Left renal cortex interstitium (tissue), 4 donors: Measurements from ENCODE around the gene AKAP5. TPM values are rescaled to one million over a fixed set of nuclear protein-coding genes. Genes with fewer than 3 reads are reported as not detected.
A peak's percentile ranks its signal among the peaks of the same experiment; 100 is the strongest.

ENCODE experiments used
- DNase-seq, 4 donors: peaks; one replicate each; pipeline ENCODE4 v3.0.0-alpha.2; 2013; ENCODE audit warnings: low read depth in 4 of 4, low spot score in 2 of 4, missing footprints in 1 of 4
- polyA plus RNA-seq, 4 donors: library from polyadenylated mRNA; unstranded; fragments of 120-200 nt; gene quantifications; one replicate each; pipeline ENCODE4 v1.2.1, GENCODE V29; 2013; ENCODE audit not compliant: insufficient read length in 4 of 4

Gene AKAP5, protein sequence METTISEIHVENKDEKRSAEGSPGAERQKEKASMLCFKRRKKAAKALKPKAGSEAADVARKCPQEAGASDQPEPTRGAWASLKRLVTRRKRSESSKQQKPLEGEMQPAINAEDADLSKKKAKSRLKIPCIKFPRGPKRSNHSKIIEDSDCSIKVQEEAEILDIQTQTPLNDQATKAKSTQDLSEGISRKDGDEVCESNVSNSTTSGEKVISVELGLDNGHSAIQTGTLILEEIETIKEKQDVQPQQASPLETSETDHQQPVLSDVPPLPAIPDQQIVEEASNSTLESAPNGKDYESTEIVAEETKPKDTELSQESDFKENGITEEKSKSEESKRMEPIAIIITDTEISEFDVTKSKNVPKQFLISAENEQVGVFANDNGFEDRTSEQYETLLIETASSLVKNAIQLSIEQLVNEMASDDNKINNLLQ
- 1 to 10 TPM; 5.6 to 7.9 (median 6.6) TPM for polyA plus RNA-seq

DNA sequence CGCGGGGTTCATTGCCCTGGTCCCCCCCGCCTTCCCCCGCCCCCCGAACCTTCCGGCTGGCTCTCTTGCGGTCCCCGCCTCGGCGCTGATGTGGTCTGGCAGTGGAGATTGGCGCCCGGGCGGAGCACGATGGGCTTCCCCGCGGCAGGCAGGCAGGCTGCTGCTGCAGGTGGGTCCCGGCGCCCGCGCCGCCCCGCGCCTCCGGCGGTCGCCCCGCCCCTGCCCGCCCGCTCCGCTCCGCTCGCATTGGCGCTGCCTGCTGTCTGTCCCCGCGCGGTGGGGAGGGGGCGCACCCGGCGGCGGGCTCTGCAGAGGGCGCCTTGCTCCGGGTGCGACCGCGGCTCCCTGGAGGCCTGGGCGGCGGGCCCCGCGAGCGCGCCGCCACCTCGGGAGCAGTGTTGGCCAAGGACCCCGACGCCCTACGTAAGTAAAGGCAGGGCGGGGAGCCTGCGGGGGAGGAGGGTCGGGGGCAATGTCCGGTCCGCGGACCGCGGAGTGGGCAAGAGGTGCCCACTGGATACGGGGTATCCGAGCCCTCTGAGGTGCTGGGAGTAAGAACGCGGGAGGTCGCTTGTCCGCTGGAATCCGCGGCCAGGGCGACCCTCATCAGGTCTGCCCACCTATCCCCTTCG lies at the start of gene AKAP5:
Gene AKAP5 (plus strand): TSS at position 309 of the 632 bp plus-strand sequence. CDS start 2,896 bp downstream, outside the sequence.
- peak in 2 of 4 donors; percentile 41 to 53 for DNase-seq

DNA sequence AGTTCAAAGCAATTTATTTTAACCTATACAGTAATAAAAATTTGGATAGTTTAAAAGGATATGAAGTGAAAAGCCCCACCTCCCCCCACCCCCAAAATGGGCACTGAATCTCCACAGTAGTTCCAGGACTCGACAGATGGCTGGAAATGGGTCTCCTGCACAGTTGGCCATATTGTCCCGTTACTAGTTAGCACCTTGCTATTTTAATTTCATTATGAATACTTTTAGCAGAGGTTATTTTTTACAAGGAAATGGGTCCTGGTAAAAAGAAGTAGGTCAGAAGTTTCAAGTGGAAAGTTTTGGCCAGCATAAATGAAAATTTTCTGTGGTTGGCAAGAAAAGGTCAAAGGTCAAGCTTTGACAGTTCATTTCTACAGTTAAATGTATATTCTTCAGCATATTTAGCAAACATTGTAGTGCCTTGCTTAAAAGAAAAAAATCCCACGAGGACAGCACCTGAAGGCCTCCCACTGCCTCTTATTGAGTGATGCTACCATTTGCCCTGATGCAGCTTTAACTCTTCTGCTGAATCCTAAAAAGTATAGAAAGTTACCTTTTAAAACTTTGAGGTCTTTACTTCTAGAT lies 48.9 kb upstream of the AKAP5 start:
- DNase-seq: no peak

DNA sequence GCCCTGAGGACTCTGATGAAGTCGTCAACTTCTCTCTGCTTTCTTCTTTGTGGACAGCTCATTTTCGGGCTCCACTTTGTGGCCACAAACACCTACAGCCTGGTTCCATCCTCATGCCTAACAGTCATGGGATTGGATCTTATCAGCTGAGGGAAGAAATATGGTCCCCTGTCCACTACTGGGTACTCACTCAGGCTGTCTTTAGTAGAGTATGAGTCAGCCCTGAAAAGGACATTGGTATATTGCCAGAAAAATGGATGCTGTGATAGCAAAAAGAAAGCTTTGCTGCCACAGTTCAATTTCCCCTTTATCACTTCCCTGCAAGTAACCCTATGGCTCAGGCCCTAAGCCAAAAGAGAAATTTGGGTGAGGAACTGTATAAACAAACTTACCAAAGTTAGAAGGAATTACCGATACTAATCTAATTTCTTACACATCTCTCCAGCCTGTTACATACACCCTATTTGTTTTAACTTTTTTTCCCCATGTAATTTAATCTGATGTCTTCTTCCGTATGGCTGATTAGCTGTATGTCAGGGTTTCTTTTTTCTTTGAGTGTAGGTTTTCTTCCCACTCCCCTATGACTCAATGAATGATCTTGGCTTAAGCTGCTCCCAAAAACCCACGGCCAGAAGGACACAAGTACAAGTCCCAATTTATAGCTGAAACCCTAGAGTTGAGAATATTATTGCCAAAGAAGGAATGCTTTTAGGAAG lies 48.1 kb upstream of the AKAP5 start:
- DNase-seq: no peak

DNA sequence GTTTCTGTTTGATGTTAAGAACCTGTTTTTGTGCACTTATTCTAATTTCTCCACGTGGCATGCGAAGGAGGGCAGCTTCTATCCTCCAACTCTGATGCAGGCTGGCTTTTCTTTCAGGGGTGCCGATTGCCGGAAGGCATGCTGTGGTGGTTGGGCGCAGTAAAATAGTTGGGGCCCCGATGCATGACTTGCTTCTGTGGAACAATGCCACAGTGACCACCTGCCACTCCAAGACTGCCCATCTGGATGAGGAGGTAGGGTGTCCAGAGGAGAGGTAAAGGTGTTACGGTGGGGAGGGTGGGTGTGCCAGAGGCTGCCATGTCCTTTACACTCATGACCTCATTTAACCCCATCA lies 47.6 kb upstream of the AKAP5 start:
- no peak for DNase-seq

DNA sequence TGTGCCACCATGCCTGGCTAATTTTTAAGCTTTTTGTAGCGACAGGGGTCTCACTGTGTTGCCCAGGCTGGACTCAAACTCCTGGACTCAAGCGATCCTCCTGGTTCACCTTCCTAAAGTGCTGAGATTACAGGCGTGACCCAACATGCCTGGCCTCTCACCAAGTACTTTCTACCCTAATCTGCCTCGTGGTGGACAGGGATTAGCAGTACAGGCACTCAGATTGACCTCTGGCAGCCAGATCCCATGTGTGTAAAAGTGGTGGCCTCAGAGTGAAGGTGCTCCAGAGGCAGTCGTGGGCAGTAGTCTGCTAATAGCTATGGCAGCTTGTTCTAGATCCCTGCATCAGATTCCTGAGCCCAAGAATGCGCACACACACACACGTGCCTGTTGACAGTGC lies 46.3 kb upstream of the AKAP5 start:
- DNase-seq: no peak

DNA sequence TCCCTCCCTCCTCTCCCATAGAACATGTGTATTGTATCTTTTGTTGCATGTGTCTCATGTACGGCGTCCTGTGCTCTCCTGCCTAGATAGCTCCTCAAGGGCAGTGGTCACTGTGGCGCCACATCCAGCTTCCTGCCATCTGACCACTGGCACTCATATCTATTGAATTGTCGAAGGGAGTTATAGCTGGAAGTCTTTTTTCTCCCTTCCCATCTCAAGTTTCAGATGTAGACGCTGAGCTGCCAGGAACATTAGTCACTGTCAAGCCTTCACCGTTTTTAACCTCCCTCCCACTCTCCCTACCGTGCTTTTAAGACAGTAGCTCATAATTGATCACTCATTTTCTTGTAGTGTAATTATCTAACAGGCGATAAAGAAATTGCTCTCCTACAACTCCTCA lies 44.1 kb upstream of the AKAP5 start:
- DNase-seq: peak in 1 of 4 donors; percentile 28

DNA sequence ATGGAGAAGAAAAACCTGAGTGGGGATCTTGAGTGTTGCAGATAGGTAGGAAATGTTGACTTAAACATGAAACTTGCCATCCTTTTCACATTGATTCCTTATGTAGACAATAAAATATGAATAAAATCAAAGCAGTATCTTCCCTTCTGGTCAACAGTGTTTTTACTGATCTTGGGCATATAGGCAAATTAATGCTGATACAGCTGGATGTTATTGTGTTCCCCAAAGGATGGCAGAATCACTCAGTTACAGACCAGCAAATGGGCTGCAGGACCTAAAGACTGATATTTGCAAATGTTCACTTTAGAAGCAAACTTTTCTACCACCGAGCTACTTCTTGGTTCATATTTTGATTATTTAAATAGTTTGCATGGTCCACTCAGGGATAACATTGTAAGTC lies 43.3 kb upstream of the AKAP5 start:
- DNase-seq: no peak

DNA sequence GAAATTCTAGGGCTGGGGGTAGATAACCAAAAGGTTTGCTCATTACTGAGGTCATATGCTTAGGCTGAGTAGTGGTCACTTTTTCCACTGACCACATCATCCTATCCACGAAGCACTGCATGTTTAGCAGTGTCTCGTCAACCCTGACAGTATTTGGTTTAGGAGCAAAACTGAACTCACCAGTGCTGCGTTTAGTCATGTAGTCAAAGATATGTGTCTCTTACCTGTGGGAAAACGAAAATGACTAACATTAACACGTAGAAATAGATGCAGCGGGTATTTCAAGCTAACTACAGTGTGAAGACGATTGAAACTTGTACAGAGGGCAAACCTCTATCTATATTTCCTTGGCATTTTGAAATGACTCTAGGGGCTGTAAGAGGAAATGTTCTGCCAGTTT lies 42.5 kb upstream of the AKAP5 start:
- DNase-seq: no peak

DNA sequence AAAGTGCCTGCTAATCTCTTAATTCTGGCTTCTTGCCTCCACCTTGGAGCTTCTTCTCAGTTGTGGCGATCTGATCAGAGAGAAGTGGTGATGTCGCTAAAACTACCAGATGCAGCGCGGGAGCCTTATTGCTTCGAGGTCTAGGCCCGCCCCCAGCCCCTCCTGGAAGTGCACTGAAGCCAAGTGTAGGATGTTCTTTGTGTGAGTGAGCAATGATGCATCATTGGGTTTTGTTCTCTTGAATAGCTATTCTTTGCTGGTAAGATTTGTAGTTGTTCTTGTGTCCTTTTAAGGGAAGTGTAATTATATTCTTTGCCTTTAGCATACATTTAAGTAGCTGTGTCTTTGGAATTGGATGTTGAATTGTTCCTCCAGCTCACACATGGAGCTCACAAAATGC lies 41.3 kb upstream of the AKAP5 start:
- DNase-seq: no peak

DNA sequence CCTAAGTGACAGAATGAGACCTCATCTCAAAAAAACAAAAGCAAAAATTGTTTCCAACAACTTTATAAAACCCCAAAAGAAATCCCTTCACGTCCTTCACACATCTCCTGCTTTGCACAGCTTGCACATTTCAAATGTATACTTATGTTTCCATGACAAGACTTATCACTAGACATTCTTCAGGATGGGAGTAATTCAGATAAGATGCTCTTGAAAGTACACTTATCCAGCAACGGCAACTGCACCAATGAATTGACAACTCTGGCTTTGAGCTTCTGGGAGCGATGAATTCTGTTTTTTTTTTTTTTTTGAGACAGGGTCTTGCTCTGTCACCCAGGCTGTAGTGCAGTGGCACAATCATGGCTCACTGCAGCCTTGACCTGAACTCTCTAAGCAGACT lies 30.8 kb upstream of the AKAP5 start:
- DNase-seq: no peak

DNA sequence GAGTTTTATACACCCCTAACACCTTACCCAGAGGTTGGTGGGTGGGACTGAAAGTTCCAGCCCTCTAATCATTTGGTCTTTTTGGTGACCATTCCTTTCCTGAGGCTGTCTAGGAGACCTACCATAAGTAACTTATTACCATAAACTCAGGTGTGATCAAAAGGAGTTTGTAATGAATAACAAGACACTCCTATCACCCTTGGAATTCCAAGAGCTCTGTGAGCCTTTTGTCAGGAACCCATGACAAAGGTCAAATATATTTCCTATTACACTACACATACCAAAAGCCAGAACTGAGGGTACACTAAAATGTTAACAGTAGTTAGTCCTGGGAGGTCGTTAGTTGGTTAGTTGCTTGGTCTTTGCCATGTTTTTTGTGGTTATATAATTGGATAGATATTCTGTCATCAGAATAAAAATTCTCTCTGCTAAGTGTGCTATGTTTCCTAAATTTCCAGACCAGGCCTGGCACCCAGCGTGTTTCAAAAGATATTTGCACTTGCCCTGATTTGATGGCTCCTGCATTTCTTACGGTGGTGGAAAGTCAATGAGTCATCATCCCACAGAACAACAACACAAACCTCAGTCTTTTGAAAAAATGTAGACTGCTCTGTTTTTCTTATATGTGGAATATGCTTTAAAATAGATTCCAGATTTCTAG lies 27.0 kb upstream of the AKAP5 start:
- peak in 1 of 4 donors; percentile 14 for DNase-seq

DNA sequence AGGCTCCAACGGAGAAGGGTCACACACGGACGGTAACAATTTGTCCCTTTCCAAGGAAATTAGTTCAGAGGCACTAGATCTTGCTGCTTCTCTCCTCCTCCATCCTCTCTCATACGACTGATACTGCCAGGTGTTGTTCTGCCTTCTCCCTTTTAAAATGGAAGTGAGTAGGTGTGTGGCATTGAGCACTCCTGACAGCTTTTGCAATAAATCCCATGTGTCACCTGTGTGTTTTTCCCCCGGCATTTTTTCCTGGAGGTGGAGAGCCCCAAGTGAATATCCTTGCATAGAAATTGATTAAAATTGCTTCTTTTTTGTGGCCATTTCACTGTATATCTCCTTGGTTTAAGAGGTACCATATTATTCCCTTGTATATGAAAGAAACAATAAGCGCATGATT lies 26.2 kb upstream of the AKAP5 start:
- no peak for DNase-seq

DNA sequence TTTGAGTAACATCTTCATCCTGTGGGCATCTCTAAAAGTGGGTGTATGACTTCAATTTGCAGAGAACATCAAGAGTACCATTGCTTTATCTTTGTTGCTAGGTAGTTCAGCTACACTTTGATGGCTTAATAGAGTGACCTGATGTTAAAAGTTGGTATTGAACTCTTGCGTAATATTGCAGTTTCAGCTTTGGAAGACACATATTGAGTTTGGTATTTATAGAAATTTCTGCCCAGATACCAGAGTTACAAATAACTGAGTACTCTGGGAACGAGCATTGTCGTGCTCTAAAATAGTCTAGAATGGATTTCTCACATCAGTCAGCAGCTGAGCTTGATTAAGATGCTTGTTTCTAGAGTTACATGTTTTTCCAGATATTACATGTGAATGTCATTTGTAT lies 24.8 kb upstream of the AKAP5 start:
- DNase-seq: no peak

DNA sequence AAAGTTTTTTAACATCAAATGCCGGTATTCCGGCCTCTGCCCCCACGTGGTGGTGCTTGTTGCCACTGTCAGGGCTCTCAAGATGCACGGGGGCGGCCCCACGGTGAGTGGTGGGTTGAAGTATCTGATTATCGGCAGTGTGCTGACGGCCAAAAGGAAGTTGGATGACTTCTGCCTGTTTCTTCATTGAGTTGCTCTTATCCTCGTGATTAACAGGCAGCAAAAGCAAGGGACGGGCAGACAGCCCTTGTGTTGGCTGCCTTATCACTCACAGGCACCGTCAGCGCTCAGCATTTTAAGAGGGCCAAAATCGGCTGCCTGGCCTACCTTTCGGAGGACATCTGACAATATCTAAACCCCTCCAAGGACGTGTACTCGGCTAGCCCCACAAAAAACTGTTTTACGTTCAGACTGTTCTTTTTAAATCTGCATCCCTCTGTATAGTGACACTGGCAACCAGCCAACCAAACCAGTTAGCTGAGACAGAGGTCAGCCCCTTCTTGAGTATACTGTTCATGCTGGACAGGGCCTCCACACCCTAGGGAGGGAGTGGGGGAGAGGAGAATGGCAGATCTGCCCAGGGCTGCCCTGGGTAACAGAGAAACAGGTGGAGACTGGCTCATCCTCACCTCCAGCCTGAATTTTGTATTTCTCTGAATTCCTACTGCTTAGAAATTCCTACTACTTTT lies 22.9 kb upstream of the AKAP5 start:
- peak in 2 of 4 donors; percentile 34 for DNase-seq

DNA sequence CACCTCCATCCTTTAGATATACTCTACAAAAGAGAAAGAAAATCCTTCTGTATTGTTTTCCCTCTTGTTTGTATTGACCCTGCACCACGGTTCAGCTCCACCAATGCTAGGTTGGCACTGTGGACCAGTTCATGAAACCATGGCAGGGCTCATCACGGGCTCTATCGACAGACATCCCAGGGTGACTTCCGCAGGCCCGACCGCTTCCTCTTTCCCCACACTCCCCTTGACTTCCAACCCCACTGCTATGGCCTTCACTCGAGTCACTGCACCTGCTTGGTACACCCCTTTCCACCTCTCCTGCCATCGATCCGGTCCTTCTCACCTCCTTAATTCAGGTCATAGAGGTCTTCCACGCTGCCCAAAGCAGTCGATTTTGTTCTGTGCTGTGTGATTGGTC lies 21.2 kb upstream of the AKAP5 start:
- DNase-seq: no peak

DNA sequence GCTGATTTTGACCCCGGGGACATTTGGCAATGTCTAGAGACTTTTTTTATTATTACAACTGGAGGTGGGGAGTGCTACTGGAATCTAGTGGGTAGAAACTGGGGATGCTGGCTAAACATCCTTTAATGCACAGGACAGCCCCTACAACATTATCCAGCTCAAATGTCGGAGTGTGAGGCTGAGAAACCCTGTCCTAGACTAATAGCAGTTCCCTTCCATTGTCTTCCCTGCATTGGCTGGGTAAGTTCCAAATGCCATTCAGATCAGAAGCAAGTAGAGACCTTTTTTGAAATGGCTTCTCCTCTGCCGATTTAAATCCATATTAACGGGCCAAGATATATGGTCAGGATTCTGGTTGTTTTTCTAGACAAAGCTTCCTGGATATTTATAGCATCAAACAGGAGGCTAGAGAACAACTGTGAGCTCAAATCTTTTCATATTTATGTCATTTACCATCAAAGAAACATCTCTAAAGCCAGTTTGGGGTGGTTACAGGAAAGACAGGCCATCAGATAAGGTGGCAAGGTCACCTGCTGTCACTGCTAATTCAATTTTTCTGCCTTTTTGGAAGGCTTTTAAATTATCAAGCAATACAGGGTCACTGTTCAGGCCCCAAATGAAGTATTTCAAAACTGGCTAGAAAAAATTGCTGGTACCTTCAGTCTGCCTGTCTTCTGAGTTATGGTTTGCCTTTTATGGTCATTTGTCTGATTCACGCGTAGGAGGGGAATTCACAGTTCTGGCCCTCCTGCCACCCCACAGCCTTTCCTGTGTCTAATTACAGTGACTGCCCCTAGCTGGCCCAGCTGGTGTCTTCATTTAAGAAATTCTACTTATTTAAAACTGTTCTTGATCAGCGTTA lies 20.1 kb upstream of the AKAP5 start:
- peak in 1 of 4 donors; percentile 34 for DNase-seq

DNA sequence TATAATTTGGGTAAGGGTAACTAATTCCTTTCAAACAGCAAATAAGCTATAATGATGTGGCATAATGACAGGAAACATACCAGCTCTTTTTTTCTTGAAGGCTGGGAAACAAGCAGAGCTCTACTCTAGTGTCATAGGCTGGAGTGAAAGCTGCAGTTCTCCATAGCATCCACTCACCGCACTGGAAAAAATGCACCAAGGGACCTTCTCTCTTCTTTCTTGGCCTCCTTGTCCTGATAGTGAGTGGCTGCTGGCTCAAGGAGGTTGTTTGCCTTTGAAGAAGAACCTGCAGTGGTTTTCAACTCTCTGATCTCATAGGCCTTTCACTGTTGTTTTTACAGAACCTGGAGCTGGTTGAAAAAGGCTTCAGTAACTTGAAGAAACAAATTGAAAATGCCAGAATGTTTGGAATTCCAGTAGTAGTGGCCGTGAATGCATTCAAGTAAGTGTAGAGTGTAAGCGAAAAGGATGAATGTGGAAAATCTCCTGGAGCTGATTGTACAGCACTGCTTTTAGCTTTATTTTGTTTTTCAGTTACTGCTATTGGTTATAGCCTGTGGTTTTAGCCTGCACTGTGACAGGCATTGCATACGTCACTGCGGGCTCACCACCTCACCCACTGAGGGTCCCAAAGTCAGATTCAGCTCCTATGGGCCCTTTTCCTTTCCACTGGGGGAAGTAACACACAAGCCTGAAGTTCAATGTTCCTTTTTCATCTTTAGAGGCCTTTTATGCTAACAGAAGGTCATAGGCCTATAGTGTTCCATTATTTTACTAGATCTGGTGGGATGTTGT lies 17.2 kb upstream of the AKAP5 start:
- DNase-seq: no peak

DNA sequence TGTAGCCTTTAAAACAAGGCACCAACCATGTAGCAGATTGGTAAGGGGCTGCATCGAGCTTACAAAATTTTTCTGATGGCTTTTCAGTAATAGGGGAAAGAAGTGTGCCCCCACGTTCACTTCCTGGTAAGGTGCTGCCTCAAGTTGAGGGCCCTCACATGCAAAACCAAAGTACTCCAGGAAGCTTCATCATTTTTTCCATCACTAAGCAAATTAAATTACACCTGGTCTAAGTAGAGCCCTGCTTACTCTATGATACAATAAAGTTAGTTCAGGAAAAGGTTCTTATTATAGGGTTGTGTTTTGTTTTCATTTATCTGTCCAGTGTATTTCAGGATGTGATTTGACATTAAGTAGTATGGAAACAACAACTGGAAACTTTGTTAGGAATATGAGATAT lies 15.0 kb upstream of the AKAP5 start:
- DNase-seq: no peak
